Omental fat pad (tissue), 4 donors: ENCODE measurements around the gene HCN2. TPM values are rescaled to one million over a fixed set of nuclear protein-coding genes. Genes with fewer than 3 reads are reported as not detected.

Source experiments
- ATAC-seq: fragments of 150-250 bp; one replicate; pipeline ENCODE4 v1.9.1; 2016; ENCODE audit warnings: mild to moderate bottlenecking, moderate library complexity; ENCODE audit not compliant: low FRiP score
- DNase-seq: peaks from one replicate; pipeline ENCODE4 v3.0.0-alpha.2; 2019; ENCODE audit warnings: low spot score
- CTCF ChIP-seq, 3 donors: fragments of 450-650 bp; IDR thresholded peaks; one replicate each; pipeline ENCODE4 v1.5.1; 2016 to 2017; ENCODE audit warnings: antibody characterized with exemption in 3 of 3, mild to moderate bottlenecking in 3 of 3, moderate library complexity in 2 of 3
- total RNA-seq, 4 donors: library from RNA; depleted of rRNA; stranded (reverse); fragments of >200 nt; gene quantifications; one replicate each; pipeline ENCODE4 v1.1.0, GENCODE V29; 2016

Gene HCN2
- total RNA-seq, 4 donors from 2014 or later = 0.13 to 0.56 TPM; not detected in 2

GRCh38 chr19:558770-559439 is 30.8 kb upstream of the HCN2 start:
- ATAC-seq = no peak
- DNase-seq = no peak
- TF ChIP-seq CTCF (IDR thresholded peaks at IDR 0.05) = no peak

GRCh38 chr19:560121-560520 is 29.6 kb upstream of the HCN2 start:
- ATAC-seq = no peak
- no peak for TF ChIP-seq CTCF (IDR thresholded peaks at IDR 0.05)
- DNase-seq = no peak

GRCh38 chr19:566403-566802 is 23.3 kb upstream of the HCN2 start:
- TF ChIP-seq CTCF (IDR thresholded peaks at IDR 0.05) = no peak
- no peak for DNase-seq
- ATAC-seq = peak; percentile 95

- TF ChIP-seq CTCF (IDR thresholded peaks at IDR 0.05) = no peak
- no peak for DNase-seq
- ATAC-seq = peak; percentile 33
Measured at GRCh38 chr19:566844-567243, 22.8 kb upstream of the HCN2 start.

- ATAC-seq (no peak), DNase-seq (no peak)
- TF ChIP-seq CTCF (IDR thresholded peaks at IDR 0.05) = no peak
Measured at GRCh38 chr19:567296-567900, 22.3 kb upstream of the HCN2 start.

GRCh38 chr19:570251-570686 is 19.4 kb upstream of the HCN2 start:
- no peak for DNase-seq
- no peak for TF ChIP-seq CTCF (IDR thresholded peaks at IDR 0.05)
- ATAC-seq = no peak
